Cardiac septum (tissue), 1 donor: ENCODE results near the gene TECR. TPM values are rescaled to one million over a fixed set of nuclear protein-coding genes. Genes with fewer than 3 reads are reported as not detected.

ENCODE experiments used
- DNase-seq: peaks from one replicate; pipeline ENCODE4 v3.0.0-alpha.2; 2020; ENCODE audit warnings: low spot score
- intact Hi-C: fragments of 100-400 bp; cut with DNase I; formaldehyde crosslinking; loops from one replicate; pipeline ENCODE4 v1.14.0; 2022
- total RNA-seq: library from RNA; stranded (reverse); fragmentation: NEBNext Ultra II Directional; extraction: Animal tissue kit (Norgen Biotek cat#: 25700); gene quantifications from one replicate; pipeline ENCODE4 v1.2.1, GENCODE V29; 2021
- donor health status: DM: no; HTN: no; CAD: no.

TECR gene
- total RNA-seq, 1 donor from 2014 or later = 62.0 TPM

GRCh38 chr19:14505488-14506239, 23.7 kb upstream of the TECR start:
- no peak for DNase-seq
- intact Hi-C loops = no loop called here

GRCh38 chr19:14507704-14508542, 21.5 kb upstream of the TECR start:
- DNase-seq = no peak
- intact Hi-C loops = no loop called here

DNA sequence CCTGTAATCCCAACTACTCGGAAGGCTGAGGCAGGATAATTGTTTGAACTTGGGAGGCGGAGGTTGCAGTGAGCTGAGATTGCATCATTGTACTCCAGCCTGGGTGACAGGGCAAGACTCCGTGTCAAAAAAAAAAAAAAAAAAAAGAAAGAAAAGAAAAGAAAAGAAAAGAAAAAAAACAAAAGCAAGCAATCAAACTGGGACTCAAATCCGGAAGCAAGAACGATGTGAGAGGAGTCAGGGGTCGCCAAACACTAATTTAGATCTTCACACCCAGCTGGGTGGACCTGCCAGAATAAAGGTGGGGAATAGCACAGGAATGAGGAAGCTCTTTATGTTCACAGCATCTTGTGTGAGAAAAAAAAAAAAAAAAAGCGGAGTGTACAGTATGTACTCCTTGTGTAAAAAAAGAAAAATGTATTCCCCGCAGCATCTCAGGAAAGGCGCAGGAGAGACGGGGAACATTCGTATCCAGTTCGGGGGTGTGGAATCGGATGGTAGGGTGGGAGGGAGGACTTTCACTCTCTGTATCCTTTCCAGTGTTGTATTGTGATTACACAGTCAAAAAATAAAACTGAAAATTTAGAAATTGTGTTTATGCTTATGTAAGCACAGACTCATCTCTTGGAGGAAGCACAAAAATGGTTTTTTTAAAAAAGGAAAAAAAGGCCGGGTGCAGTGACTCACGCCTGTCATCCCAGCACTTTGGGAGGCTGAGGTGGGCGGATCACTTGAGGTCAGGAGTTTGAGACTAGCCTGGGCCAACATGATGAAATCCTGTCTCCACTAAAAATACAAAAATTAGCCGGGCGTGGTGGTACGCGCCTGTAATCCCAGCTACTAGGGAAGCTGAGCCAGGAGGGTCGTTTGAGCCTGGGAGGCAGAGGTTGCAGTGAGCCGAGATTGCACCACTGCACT, 18.8 kb upstream of the TECR start:
- intact Hi-C loops = no loop called here
- no peak for DNase-seq

- intact Hi-C loops = no loop called here
- no peak for DNase-seq
Observed at GRCh38 chr19:14511229-14511593, 18.2 kb upstream of the TECR start.

DNA sequence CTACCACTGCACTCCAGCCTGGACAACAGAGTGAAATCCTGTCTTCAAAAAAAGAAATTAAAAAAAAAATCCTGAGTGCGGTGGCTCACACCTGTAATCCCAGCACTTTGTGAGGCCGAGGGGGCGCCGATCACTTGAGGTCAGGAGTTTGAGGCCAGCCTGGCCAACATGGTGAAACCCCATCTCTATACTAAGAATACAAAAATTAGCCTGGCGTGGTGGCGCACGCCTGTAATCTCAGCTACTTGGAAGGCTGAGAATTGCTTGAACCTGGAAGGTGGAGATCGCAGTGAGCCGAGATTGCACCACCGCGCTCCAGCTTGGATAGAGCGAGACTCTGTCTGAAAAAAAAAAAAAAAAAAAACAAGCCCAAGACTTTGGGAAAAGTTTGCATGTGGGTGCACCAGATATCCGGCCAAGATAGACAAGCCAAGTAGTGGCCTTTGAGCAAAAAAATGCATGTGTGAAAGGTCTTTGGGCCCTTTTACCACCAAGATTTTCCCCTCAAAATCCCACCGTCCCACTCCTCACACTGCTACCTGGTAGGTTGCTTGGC, 16.9 kb upstream of the TECR start:
- no peak for DNase-seq
- intact Hi-C loops = no loop called here

- DNase-seq = no peak
- intact Hi-C loops = no loop called here
Observed at GRCh38 chr19:14514215-14514863, 15.1 kb upstream of the TECR start.

DNA sequence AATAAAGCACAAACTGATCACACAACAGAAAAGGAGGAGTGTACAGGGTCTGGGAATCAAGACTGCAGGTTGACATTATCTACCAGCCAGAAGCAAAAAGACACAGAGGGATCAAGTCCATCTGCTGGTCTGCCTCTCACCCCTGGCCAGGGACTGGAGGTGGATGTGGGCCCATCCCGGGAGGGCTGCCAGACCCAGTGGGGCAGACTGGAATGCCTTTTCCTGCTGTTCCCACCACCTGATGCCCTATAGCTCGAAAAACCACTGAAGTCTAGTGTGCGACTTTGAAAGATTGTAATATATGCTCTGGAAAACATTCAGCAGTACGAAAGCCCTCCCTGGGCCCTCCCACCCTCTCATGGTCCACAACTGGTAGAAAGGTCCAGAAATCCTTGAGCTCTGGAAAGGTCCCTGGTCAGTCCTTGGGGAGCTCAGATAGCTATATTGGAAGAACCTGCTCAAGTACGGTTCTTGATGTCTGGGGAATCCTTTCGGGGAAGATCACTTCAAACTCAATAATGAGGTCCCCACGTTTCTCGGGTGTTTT, 13.8 kb upstream of the TECR start:
- intact Hi-C loops = no loop called here
- DNase-seq = no peak

GRCh38 chr19:14516048-14516534, 13.3 kb upstream of the TECR start:
- no peak for DNase-seq
- intact Hi-C loops = no loop called here

DNA sequence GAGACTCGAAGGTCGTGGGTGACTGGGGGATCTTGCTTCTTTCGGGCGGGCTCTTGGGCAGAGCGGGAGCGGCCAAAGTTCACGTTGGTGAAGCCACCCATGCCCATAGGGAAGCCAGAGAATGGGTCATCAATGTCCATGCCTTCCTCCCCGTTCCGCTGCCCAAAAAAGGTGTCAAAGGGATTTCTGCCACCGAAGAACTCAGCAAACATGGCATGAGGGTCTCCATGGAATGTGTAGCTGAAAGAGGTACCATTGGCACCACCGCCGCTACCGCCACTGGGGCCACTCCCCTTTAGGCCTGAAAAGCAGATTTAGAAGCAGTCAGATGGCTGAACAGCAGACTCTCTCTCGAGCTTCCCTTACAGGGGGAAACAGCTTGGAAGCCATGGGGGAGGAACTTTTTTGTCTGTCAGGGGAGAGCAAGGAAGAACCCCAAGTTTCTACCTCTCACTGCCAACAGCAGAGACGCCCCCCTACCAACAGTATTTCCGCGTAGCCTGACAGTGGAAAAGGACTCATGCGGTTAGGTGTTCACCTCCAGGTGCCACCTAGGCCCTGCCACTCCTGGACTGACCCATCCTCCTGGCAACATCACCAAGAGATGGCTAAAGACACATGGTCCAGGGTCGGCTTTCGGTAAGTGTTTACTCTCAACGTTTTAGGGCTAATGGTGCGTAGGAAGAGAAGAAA, 12.5 kb upstream of the TECR start:
- intact Hi-C loops = no loop called here
- DNase-seq = no peak

DNA sequence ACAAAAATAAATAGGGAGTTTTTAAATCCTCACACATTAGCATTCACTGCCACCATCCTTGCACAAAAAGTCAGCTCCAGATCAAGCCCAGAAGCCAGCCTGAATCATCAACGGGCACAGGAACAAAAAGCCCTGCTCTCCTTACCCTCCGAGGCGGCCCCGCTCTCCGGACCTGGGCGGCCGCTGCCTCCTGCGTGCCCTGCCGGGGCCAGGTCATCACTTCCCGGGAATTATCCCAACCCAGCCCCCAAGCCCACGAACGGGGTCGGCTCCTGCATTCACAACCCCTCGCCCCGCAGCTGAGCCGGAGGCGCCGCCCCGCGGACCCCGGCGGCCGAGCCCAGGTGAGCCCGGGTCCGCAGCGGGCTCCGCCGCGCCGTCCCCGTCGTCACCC, 12.0 kb upstream of the TECR start:
- intact Hi-C loops = no loop called here
- no peak for DNase-seq

GRCh38 chr19:14517840-14518505, 11.4 kb upstream of the TECR start, which contains the start of gene DNAJB1:
Gene DNAJB1, minus strand, starts transcription at chr19:14518397. Its CDS starts 48 bp downstream, at chr19:14518349.
- DNase-seq = peak; percentile 95
- intact Hi-C loops = loop anchor here (1.0 kb wide), 1 partner anchor 22 kb away; the partner anchor contains the start of gene GIPC1

GRCh38 chr19:14519245-14519859, 10.0 kb upstream of the TECR start:
- intact Hi-C loops = no loop called here
- no peak for DNase-seq

DNA sequence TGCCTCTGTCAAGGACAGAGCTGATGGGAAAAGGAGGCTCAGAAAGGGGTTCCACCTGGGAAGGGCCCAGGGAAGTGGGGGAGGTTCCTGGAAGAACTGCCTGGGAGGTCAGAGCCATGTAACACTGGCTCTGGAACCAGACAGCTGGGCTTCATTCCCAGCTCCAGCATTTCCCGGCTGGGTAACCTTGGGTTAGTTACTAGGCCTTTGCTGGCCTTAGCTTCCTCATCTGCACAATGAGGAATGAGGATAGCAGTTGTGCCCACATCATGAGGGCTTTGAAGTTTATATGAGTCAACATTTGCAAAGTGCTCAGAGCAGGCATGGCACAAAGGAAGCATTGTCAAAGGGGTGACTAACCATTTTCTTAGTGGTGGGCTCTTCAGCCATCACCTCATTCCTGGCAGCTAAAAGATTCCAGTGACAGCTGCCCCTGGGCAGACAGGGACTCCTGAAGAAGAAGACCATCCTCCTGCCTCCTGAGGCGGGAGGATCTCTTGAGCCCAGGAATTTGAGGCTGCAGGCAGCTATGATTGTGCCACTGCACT, 9.5 kb upstream of the TECR start:
- intact Hi-C loops = no loop called here
- DNase-seq = no peak

GRCh38 chr19:14520543-14520942, 8.9 kb upstream of the TECR start:
- intact Hi-C loops = no loop called here
- no peak for DNase-seq

- intact Hi-C loops = no loop called here
Observed at GRCh38 chr19:14525729-14526128, 3.7 kb upstream of the TECR start.

GRCh38 chr19:14526423-14526822, 3.0 kb upstream of the TECR start:
- intact Hi-C loops = no loop called here
- no peak for DNase-seq

More at GRCh38 chr19:14525729-14526128, 3.7 kb upstream of the TECR start:
- DNase-seq = no peak
